Osteoblast (primary cell): ENCODE data around the gene PGLYRP3. TPM values are rescaled to one million over a fixed set of nuclear protein-coding genes. Genes with fewer than 3 reads are reported as not detected.

Experiments
- DNase-seq: peaks from one replicate; pipeline ENCODE4 v3.0.0; 2011; ENCODE audit warnings: low spot score, mixed read lengths; ENCODE audit not compliant: insufficient read length; ENCODE audit errors: missing footprints
- H2AFZ ChIP-seq: 2 replicates; pipeline ENCODE4 v1.6.0; 2011; ENCODE audit warnings: mild to moderate bottlenecking, low read length
- H3K27ac ChIP-seq: 2 replicates; pipeline ENCODE4 v1.5.1; 2011; ENCODE audit warnings: mild to moderate bottlenecking, low read depth, low read length, moderate library complexity
- H3K27me3 ChIP-seq: 2 replicates; pipeline ENCODE4 v1.6.0; 2012; ENCODE audit warnings: mild to moderate bottlenecking, control low read depth, inconsistent platforms, low read length, moderate library complexity; ENCODE audit not compliant: insufficient read depth
- H3K36me3 ChIP-seq: 2 replicates; pipeline ENCODE4 v1.5.1; 2011; ENCODE audit warnings: mild to moderate bottlenecking, low read length, control low read depth, moderate library complexity; ENCODE audit not compliant: insufficient read depth
- H3K4me1 ChIP-seq: 2 replicates; pipeline ENCODE4 v1.5.1; 2011; ENCODE audit warnings: mild to moderate bottlenecking, low read length, control low read depth, moderate library complexity; ENCODE audit not compliant: insufficient read depth
- H3K4me2 ChIP-seq: 2 replicates; pipeline ENCODE4 v1.6.0; 2011; ENCODE audit warnings: mild to moderate bottlenecking, low read length; ENCODE audit not compliant: insufficient read depth
- H3K4me3 ChIP-seq: fragments of 200-600 bp; sonication (generic); 3 replicates; pipeline ENCODE4 v1.5.1; 2012; ENCODE audit warnings: mild to moderate bottlenecking, low read length, inconsistent platforms; ENCODE audit not compliant: insufficient read depth
- H3K79me2 ChIP-seq: 2 replicates; pipeline ENCODE4 v1.6.0; 2012; ENCODE audit warnings: mild to moderate bottlenecking, low read length, control low read depth, inconsistent platforms; ENCODE audit not compliant: insufficient read depth
- H3K9me3 ChIP-seq: 2 replicates; pipeline ENCODE4 v1.5.1; 2011; ENCODE audit warnings: low read depth, low read length, control low read depth
- H4K20me1 ChIP-seq: 2 replicates; pipeline ENCODE4 v1.6.0; 2012; ENCODE audit warnings: mild to moderate bottlenecking, low read length, control low read depth; ENCODE audit not compliant: insufficient read depth
- CTCF ChIP-seq: IDR thresholded peaks from 2 replicates; pipeline ENCODE4 v1.5.1; 2011; ENCODE audit warnings: mild to moderate bottlenecking, low read depth, low read length, moderate library complexity; ENCODE audit errors: extremely low read depth
- total RNA-seq: library from RNA; depleted of rRNA; stranded (reverse); fragments of >200 nt; gene quantifications from 2 replicates; pipeline ENCODE4 v1.2.3, GENCODE V29; 2012

The PGLYRP3 gene
- total RNA-seq, 1 donor, result not detected

GRCh38 chr1:153360592-153361479 is 48.1 kb upstream of the PGLYRP3 start:
- no peaks in the 10 kb centered on the region for H3K27me3 ChIP-seq
- H3K9me3 ChIP-seq, result no peaks in the 10 kb centered on the region
- H3K79me2 ChIP-seq, result no peaks in the 10 kb centered on the region
- H3K4me1 ChIP-seq, result no peaks in the 10 kb centered on the region
- no peak for TF ChIP-seq CTCF
- peak; percentile 68 for DNase-seq
- no peaks in the 10 kb centered on the region for H3K36me3 ChIP-seq
- no peak overlapping the region for H3K27ac ChIP-seq
- H3K4me2 ChIP-seq, result no peak overlapping the region
- H2AFZ ChIP-seq, result no peak overlapping the region
- no peaks in the 10 kb centered on the region for H4K20me1 ChIP-seq
- no peak overlapping the region for H3K4me3 ChIP-seq

DNA sequence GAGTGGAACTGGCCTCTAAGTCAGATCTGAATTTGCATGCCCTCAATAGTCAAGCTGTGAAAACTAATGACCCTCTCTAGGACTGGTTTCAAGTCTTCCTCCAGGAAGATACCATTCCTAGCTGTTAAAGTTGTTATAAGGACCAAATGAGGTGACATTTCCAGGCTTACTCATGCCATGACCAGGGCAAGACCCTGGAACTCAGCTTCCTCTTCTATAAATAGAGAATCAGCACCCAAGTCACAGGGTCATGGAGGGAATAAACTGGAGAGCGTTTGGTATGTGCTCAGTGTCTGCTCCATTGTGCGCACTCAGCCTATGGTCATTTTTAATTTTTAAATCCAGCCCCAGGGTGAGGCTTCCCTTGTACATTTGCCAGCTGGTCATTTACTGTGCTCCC is 47.4 kb upstream of the PGLYRP3 start:
- Histone ChIP-seq H3K4me2 (no peak overlapping the region), H3K27me3 (no peaks in the 10 kb centered on the region), H3K9me3 (no peaks in the 10 kb centered on the region), H2AFZ (no peak overlapping the region), H3K79me2 (no peaks in the 10 kb centered on the region), H4K20me1 (no peaks in the 10 kb centered on the region), H3K4me3 (no peak overlapping the region), H3K4me1 (no peaks in the 10 kb centered on the region), H3K27ac (no peak overlapping the region), H3K36me3 (no peaks in the 10 kb centered on the region)
- DNase-seq, result no peak
- no peak for TF ChIP-seq CTCF

- no peak overlapping the region for H3K4me3 ChIP-seq
Measured at GRCh38 chr1:153359241-153359640, 46.5 kb upstream of the PGLYRP3 start.

More at GRCh38 chr1:153359241-153359640, 46.5 kb upstream of the PGLYRP3 start:
- no peaks in the 10 kb centered on the region for H3K9me3 ChIP-seq
- H3K79me2 ChIP-seq, result no peaks in the 10 kb centered on the region
- TF ChIP-seq CTCF, result no peak
- no peak overlapping the region for H2AFZ ChIP-seq
- no peaks in the 10 kb centered on the region for H3K4me1 ChIP-seq
- H3K4me2 ChIP-seq, result no peak overlapping the region
- no peaks in the 10 kb centered on the region for H4K20me1 ChIP-seq
- H3K36me3 ChIP-seq, result no peaks in the 10 kb centered on the region
- H3K27me3 ChIP-seq, result no peaks in the 10 kb centered on the region
- DNase-seq, result no peak
- H3K27ac ChIP-seq, result no peak overlapping the region
